GM10847 (cell line): ENCODE results near the gene XRCC5.

ENCODE experiments used
- POLR2A ChIP-seq: IDR thresholded peaks from 2 replicates; pipeline ENCODE4 v1.6.1; 2011; ENCODE audit not compliant: insufficient read length; ENCODE audit errors: extremely low read depth

The XRCC5 gene

GRCh38 chr2:216107760-216108159, 1.4 kb upstream of the XRCC5 start:
- no peak for TF ChIP-seq POLR2A

GRCh38 chr2:216108310-216108966, 710 bp upstream of the XRCC5 start:
- TF ChIP-seq POLR2A = no peak

GRCh38 chr2:216109962-216110614, 940 bp downstream of the XRCC5 start:
- no peak for TF ChIP-seq POLR2A

GRCh38 chr2:216110620-216111019, 1.5 kb downstream of the XRCC5 start:
- no peak for TF ChIP-seq POLR2A

GRCh38 chr2:216111122-216111521, 2.0 kb downstream of the XRCC5 start:
- no peak for TF ChIP-seq POLR2A

GRCh38 chr2:216112926-216113325, 3.8 kb downstream of the XRCC5 start:
- no peak for TF ChIP-seq POLR2A

- no peak for TF ChIP-seq POLR2A
These were observed 4.4 kb downstream of the XRCC5 start for GRCh38 chr2:216113572-216113971.

GRCh38 chr2:216114382-216114713, 5.2 kb downstream of the XRCC5 start:
- no peak for TF ChIP-seq POLR2A

GRCh38 chr2:216114714-216115531, 5.8 kb downstream of the XRCC5 start:
- peak; percentile 42 for TF ChIP-seq POLR2A

GRCh38 chr2:216116418-216116817, 7.3 kb downstream of the XRCC5 start:
- no peak for TF ChIP-seq POLR2A

GRCh38 chr2:216117561-216118340, 8.6 kb downstream of the XRCC5 start:
- no peak for TF ChIP-seq POLR2A

GRCh38 chr2:216118474-216118873, 9.3 kb downstream of the XRCC5 start:
- TF ChIP-seq POLR2A = no peak

- TF ChIP-seq POLR2A = no peak
These were observed 10.0 kb downstream of the XRCC5 start for GRCh38 chr2:216119146-216119545.

GRCh38 chr2:216119986-216120385, 10.8 kb downstream of the XRCC5 start:
- no peak for TF ChIP-seq POLR2A

- TF ChIP-seq POLR2A = no peak
These were observed 12.1 kb downstream of the XRCC5 start for GRCh38 chr2:216121255-216121654.
